HL-60 (cell line): ENCODE data around the gene KRT78.

Experiments
- CTCF ChIP-seq: IDR thresholded peaks from one replicate; pipeline ENCODE4 v1.5.1; 2011; ENCODE audit warnings: low read length, control low read depth, inconsistent platforms; ENCODE audit not compliant: insufficient read depth
- POLR2AphosphoS5 ChIP-seq: IDR thresholded peaks from 2 replicates; pipeline ENCODE4 v1.6.1; 2012; ENCODE audit warnings: low read depth

DNA sequence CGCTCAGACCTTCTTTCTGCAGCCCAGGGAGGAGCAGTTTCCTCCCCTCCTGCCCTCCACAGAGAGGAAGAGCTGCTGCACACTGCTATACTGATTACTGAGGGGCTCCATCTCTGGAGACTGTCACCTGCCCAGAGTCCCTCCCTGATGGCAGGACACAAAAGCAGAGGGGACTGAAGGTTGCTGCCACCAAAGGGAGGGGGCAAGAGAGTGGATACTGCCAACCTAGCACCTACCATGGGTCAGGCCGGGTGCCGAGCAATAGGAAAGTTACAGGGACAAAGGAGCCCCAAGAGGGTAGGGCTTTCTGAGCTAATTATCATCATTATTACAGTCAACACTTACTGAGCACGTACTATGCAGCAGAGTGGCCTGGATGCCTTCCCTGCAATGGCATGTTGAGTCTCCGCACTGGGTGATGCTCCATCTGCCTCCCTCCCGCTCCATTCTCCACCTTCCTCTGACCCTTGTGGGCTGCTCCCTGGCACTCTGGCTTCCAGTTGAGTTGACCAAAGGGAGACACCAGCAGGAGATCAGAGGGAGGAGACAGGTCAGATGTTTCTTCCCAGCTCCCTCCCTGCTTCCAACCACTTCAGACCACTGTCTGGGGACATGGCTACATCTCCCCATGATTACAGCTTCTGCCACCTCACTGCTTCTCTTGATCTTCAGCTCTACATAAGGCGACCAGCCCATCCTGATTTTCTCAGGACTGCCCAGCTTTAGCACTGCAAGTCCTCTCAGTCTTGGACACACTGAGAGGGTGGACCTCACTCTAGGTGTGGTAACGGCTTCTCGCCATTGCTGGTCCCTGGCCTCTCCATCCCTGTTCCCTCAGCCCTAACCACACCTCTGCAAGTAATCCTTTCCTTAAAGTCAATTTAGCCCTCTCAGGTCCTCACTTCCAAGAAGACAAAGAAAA, 12.0 kb downstream of the KRT78 start:
- TF ChIP-seq CTCF (no peak), POLR2AphosphoS5 (no peak)
